Liver (tissue), 9 donors: ENCODE measurements around the gene SSR3. TPM values are rescaled to one million over a fixed set of nuclear protein-coding genes. Genes with fewer than 3 reads are reported as not detected.

Experiments
- DNase-seq: peaks from one replicate; pipeline ENCODE4 v3.0.0-alpha.2; 2017; ENCODE audit warnings: low spot score
- H3K27ac ChIP-seq, 2 donors: one replicate each; pipeline ENCODE4 v1.7.0; 2013; ENCODE audit warnings: inconsistent platforms in 2 of 2, low read length in 2 of 2, control low read depth in 1 of 2, low read depth in 1 of 2, mild to moderate bottlenecking in 1 of 2
- H3K27me3 ChIP-seq, 4 donors: one replicate each; pipeline versions ENCODE4 v1.6.1 to v1.7.0; 2013; ENCODE audit warnings: low read length in 3 of 4, inconsistent platforms in 1 of 4, mild to moderate bottlenecking in 1 of 4, moderate library complexity in 1 of 4; ENCODE audit not compliant: control insufficient read depth in 4 of 4, insufficient read depth in 4 of 4
- H3K36me3 ChIP-seq, 4 donors: one replicate each; pipeline versions ENCODE4 v1.6.1 to v1.7.0; 2013; ENCODE audit warnings: low read length in 3 of 4, mild to moderate bottlenecking in 3 of 4, low read depth in 1 of 4, moderate library complexity in 1 of 4; ENCODE audit not compliant: control insufficient read depth in 4 of 4, insufficient read depth in 3 of 4
- H3K4me1 ChIP-seq, 4 donors: one replicate each; pipeline versions ENCODE4 v1.6.1 to v1.7.0; 2013; ENCODE audit warnings: low read length in 3 of 4, mild to moderate bottlenecking in 3 of 4, moderate library complexity in 1 of 4; ENCODE audit not compliant: control insufficient read depth in 4 of 4, insufficient read depth in 4 of 4
- H3K4me3 ChIP-seq, 3 donors: one replicate each; pipeline versions ENCODE4 v1.6.1 to v1.7.0; 2013; ENCODE audit warnings: low read length in 3 of 3, control low read depth in 1 of 3, low read depth in 1 of 3, mild to moderate bottlenecking in 1 of 3
- H3K9ac ChIP-seq, 2 donors: one replicate each; pipeline ENCODE4 v1.7.0; 2013; ENCODE audit warnings: low read length in 2 of 2, mild to moderate bottlenecking in 2 of 2, moderate library complexity in 2 of 2, control low read depth in 1 of 2, low read depth in 1 of 2
- H3K9me3 ChIP-seq, 4 donors: one replicate each; pipeline versions ENCODE4 v1.6.1 to v1.7.0; 2013; ENCODE audit warnings: low read length in 3 of 4; ENCODE audit not compliant: control insufficient read depth in 4 of 4
- ATF3 ChIP-seq: IDR thresholded peaks from 2 replicates; pipeline ENCODE4 v1.6.1; 2016; ENCODE audit warnings: antibody characterized with exemption
- CTCF ChIP-seq: fragments of 150-350 bp; IDR thresholded peaks from 2 replicates; pipeline ENCODE4 v1.5.1; 2017; ENCODE audit warnings: improper control_type of control experiment, low read depth, low read length; ENCODE audit not compliant: missing input control
- EGR1 ChIP-seq, 2 donors: IDR thresholded peaks; 2 replicates each; pipeline ENCODE4 v1.6.1; 2016 to 2018; ENCODE audit warnings: antibody characterized with exemption in 2 of 2, low read depth in 2 of 2
- FOXA1 ChIP-seq: IDR thresholded peaks from 2 replicates; pipeline ENCODE4 v1.6.1; 2016; ENCODE audit warnings: antibody characterized with exemption
- FOXA2 ChIP-seq: IDR thresholded peaks from 2 replicates; pipeline ENCODE4 v1.6.1; 2016; ENCODE audit warnings: antibody characterized with exemption
- GABPA ChIP-seq, 2 donors: IDR thresholded peaks in 1 of 2; conservative IDR thresholded peaks in 1 of 2; 2 replicates each; pipeline ENCODE4 v1.6.1; 2016; ENCODE audit warnings: antibody characterized with exemption in 2 of 2, mild to moderate bottlenecking in 1 of 2, moderate library complexity in 1 of 2
- HNF4A ChIP-seq, 2 donors: conservative IDR thresholded peaks; 2 replicates each; pipeline ENCODE4 v1.6.1; 2016; ENCODE audit warnings: antibody characterized with exemption in 2 of 2, mild to moderate bottlenecking in 2 of 2
- HNF4G ChIP-seq: IDR thresholded peaks from 2 replicates; pipeline ENCODE4 v1.6.1; 2016; ENCODE audit warnings: antibody characterized with exemption
- MAX ChIP-seq: IDR thresholded peaks from 2 replicates; pipeline ENCODE4 v1.6.1; 2016; ENCODE audit warnings: antibody characterized with exemption
- NR2F2 ChIP-seq: IDR thresholded peaks from 2 replicates; pipeline ENCODE4 v1.6.1; 2016; ENCODE audit warnings: antibody characterized with exemption
- RAD21 ChIP-seq, 2 donors: IDR thresholded peaks; 2 replicates each; pipeline ENCODE4 v1.6.1; 2016; ENCODE audit warnings: antibody characterized with exemption in 2 of 2, mild to moderate bottlenecking in 2 of 2
- REST ChIP-seq: IDR thresholded peaks from 2 replicates; pipeline ENCODE4 v1.6.1; 2016; ENCODE audit warnings: antibody characterized with exemption, mild to moderate bottlenecking
- RXRA ChIP-seq, 2 donors: IDR thresholded peaks; 2 replicates each; pipeline ENCODE4 v1.6.1; 2017 to 2018; ENCODE audit warnings: antibody characterized with exemption in 2 of 2, mild to moderate bottlenecking in 1 of 2
- SP1 ChIP-seq: IDR thresholded peaks from 2 replicates; pipeline ENCODE4 v1.6.1; 2018; ENCODE audit warnings: antibody characterized with exemption, mild to moderate bottlenecking
- TAF1 ChIP-seq: conservative IDR thresholded peaks from 2 replicates; pipeline ENCODE4 v1.6.1; 2016; ENCODE audit warnings: antibody characterized with exemption, mild to moderate bottlenecking
- YY1 ChIP-seq: IDR thresholded peaks from 2 replicates; pipeline ENCODE4 v1.6.1; 2016; ENCODE audit warnings: antibody characterized with exemption, mild to moderate bottlenecking
- ZBTB33 ChIP-seq: IDR thresholded peaks from 2 replicates; pipeline ENCODE4 v1.6.1; 2016; ENCODE audit warnings: antibody characterized with exemption
- WGBS: extraction: QIAGEN DNeasy Blood & Tissue Kit; methylation state at CpG from one replicate; pipeline ENCODE4 v1.1.7; 2013; 5-methylcytosine and 5-hydroxymethylcytosine counted together
- polyA plus RNA-seq, 2 donors: library from polyadenylated mRNA; stranded (reverse) in 1 of 2; unstranded in 1 of 2; fragments of 200-250 nt in 1 of 2; fragments of >200 nt in 1 of 2; fragmentation: Nextera tagmentation in 1 of 2; extraction: Ambion mirVana in 1 of 2; gene quantifications; one replicate each; pipeline versions ENCODE4 v1.2.1 to v1.2.3, GENCODE V29; 2013 to 2015
- total RNA-seq, 2 donors: library from RNA; depleted of rRNA; stranded (reverse); fragments of >200 nt; gene quantifications; one replicate each; pipeline ENCODE4 v1.2.3, GENCODE V29; 2014
- donor health status: healthy.
- donor health status: healthy.
- donor health status: healthy.
- donor health status: healthy.
- donor health status: healthy.

SSR3 gene
- total and polyA plus RNA-seq, 4 donors, result 63.7 to 168 (median 115) TPM

- Histone ChIP-seq H3K4me3 (no peak overlapping the region), H3K27me3 (no peaks in the 10 kb centered on the region), H3K4me1 (no peaks in the 10 kb centered on the region), H3K27ac (no peak overlapping the region), H3K36me3 (no peaks in the 10 kb centered on the region), H3K9me3 (no peaks in the 10 kb centered on the region), H3K9ac (no peak overlapping the region)
- no peak for DNase-seq
- TF ChIP-seq RXRA (IDR thresholded peaks at IDR 0.05) (no peak), TAF1 (no peak), FOXA1 (no peak), HNF4A (conservative IDR thresholded peaks at IDR 0.05) (no peak), REST (no peak), ZBTB33 (no peak), MAX (no peak), FOXA2 (no peak), GABPA (IDR thresholded peaks at IDR 0.05 in 1 of 2, conservative IDR thresholded peaks at IDR 0.05 in 1 of 2) (no peak), NR2F2 (no peak), ATF3 (no peak), SP1 (no peak), CTCF (no peak), YY1 (no peak), EGR1 (IDR thresholded peaks at IDR 0.05; ENCODE audit: low read depth in 2 of 2) (no peak), HNF4G (no peak)
- WGBS, result 56% methylated on average over 5 of the region's 5 CpGs
Observed at GRCh38 chr3:156513619-156514018, 41.3 kb downstream of the SSR3 start.

GRCh38 chr3:156511987-156512677 is 42.8 kb downstream of the SSR3 start:
- Histone ChIP-seq H3K4me1 (no peaks in the 10 kb centered on the region), H3K36me3 (no peaks in the 10 kb centered on the region), H3K9ac (no peak overlapping the region), H3K27me3 (no peaks in the 10 kb centered on the region), H3K27ac (no peak overlapping the region), H3K4me3 (no peak overlapping the region), H3K9me3 (no peaks in the 10 kb centered on the region)
- 79% methylated on average over 2 of the region's 2 CpGs for WGBS
- no peak for TF ChIP-seq FOXA2
- TF ChIP-seq CTCF, result no peak
- no peak for TF ChIP-seq SP1
- TF ChIP-seq REST, result no peak
- no peak for TF ChIP-seq ATF3
- no peak for TF ChIP-seq HNF4G
- TF ChIP-seq GABPA (IDR thresholded peaks at IDR 0.05 in 1 of 2, conservative IDR thresholded peaks at IDR 0.05 in 1 of 2), result no peak
- no peak for TF ChIP-seq RAD21 (IDR thresholded peaks at IDR 0.05)
- DNase-seq, result no peak
